ELR (cell line): ENCODE results near the gene RAPGEF1.

Experiments
- DNase-seq: peaks from one replicate; pipeline ENCODE4 v3.0.0-alpha.2; 2015; ENCODE audit warnings: low read depth

RAPGEF1 gene

GRCh38 chr9:131530546-131530919 is 209.3 kb downstream of the RAPGEF1 start:
- peak; percentile 65 for DNase-seq

GRCh38 chr9:131529597-131530545 is 210.0 kb downstream of the RAPGEF1 start:
- no peak for DNase-seq

- no peak for DNase-seq
These were observed 210.9 kb downstream of the RAPGEF1 start for GRCh38 chr9:131528886-131529505.

- DNase-seq = no peak
These were observed 211.7 kb downstream of the RAPGEF1 start for GRCh38 chr9:131528186-131528585.
